Superior temporal gyrus (tissue), 1 donor: Measurements from ENCODE around the gene PTGES3L.
"Not testable (repeated sequence)": the region's sequence is repeated elsewhere in the genome, so short reads cannot be mapped to it uniquely, and the experiment has no call there.

Experiments used
- DNase-seq: peaks from one replicate; pipeline ENCODE4 v3.0.0-alpha.2; 2016; ENCODE audit errors: extremely low spot score

PTGES3L gene

DNA sequence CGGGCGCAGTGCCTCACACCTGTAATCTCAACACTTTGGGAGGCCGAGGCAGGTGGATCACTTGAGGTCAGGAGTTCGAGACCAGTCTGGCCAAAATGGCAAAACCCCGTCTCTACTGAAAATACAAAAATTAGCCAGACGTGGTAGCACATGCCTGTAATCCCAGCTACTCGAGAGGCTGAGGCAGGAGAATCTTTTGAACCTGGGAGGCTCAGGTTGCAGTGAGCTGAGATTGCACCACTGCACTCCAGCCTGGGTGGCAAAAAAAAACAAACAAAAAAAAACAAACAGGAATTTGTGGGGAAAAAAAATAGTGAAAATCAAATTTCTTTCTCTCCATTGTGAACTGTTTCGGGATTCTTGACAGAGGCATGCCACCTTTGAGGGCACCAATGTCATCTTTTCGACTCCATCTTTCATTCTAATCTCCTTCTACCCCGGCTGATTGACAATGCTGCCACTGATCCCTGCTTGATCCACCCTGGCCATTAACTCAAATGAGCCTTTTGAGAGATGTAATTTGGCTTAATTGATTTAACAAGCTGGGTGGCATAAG lies 60.3 kb downstream of the PTGES3L start:
- not testable (repeated sequence) for DNase-seq

DNA sequence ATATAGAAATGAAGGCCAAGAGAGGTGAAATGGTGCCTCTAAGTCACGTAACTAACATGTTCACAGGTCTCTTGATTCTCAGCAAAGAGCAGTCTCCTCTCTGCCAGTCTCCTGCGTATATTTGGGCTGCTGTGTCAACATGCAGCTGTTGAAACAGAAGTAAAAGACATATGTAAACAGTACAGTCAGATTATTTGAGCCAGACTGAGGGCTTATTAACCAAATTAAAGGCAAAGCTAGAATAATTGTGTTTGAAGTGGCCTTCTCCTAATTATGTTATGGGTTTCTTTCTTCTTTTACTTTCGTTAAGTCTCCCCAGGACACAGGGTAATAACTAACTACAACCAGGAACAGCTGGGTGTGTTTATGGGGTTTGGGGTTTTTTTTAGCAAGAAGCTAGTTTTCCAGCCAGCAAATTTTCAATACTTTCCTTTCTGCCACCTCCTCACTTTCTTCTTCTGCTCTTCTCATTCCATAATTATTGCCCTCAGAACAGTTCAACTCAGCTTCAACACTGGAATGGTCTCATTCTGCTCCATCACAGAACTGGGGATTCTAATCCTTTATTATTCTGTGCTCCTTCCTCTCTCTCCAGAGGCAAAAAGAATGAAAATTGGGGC lies 60.9 kb downstream of the PTGES3L start:
- no peak for DNase-seq
